NB4 (cell line): ENCODE data around the gene DLX2.

ENCODE experiments used
- POLR2A ChIP-seq: IDR thresholded peaks from 2 replicates; pipeline ENCODE4 v1.6.1; 2011; ENCODE audit warnings: mild to moderate bottlenecking; ENCODE audit not compliant: insufficient read length; ENCODE audit errors: extremely low read depth
- TF ChIP-seq, protein P1 (sequence below): IDR thresholded peaks from one replicate; pipeline ENCODE4 v1.5.1; 2012; ENCODE audit warnings: low read depth, low read length
- TF ChIP-seq, protein P2 (sequence below): IDR thresholded peaks from 2 replicates; pipeline ENCODE4 v1.6.1; 2011; ENCODE audit warnings: low read depth, low read length

DNA sequence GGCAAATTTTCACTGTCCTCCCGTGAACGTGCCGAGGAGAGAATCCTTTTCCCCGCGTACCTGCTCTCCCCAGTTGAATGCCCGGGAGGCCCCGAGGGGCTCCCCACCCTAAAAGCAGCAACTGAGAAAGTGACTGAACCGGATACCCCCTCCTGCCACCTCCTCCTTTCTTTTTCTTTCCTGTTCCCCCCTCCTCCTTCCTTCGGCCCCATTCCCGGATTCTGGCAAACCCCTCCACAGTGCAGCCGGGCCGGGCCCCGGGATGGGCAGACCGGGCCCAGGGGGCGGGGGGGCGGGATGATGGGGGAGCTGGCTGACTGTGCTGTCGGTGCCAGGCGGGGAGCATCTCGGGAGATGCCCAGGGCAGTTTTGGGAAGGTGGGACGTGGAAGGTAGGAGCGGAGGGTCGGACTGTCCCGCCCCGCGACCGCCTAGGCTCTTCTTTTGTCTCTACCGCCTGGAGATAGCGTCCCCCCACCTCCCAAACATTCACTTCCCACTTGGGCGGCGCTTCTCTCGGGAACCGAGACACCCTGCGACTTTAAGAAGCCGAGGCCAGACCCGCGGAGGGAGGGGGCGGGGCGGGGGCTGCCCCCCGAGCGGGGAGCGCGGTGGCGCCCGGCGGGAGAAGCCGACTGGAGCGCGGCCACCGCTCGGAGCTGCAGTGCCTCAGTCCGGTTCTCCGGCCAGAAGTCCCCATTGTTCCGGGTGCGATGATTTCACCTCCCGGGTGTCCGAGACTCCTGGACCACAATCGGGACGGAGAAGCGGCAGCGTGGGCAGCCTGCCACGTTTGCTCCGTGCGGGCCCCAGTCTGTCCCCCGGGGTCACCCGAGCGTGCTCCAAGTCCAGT lies 8.2 kb downstream of the DLX2 start:
- TF ChIP-seq, protein P1, sequence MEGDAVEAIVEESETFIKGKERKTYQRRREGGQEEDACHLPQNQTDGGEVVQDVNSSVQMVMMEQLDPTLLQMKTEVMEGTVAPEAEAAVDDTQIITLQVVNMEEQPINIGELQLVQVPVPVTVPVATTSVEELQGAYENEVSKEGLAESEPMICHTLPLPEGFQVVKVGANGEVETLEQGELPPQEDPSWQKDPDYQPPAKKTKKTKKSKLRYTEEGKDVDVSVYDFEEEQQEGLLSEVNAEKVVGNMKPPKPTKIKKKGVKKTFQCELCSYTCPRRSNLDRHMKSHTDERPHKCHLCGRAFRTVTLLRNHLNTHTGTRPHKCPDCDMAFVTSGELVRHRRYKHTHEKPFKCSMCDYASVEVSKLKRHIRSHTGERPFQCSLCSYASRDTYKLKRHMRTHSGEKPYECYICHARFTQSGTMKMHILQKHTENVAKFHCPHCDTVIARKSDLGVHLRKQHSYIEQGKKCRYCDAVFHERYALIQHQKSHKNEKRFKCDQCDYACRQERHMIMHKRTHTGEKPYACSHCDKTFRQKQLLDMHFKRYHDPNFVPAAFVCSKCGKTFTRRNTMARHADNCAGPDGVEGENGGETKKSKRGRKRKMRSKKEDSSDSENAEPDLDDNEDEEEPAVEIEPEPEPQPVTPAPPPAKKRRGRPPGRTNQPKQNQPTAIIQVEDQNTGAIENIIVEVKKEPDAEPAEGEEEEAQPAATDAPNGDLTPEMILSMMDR = no peak
- TF ChIP-seq, protein P2, sequence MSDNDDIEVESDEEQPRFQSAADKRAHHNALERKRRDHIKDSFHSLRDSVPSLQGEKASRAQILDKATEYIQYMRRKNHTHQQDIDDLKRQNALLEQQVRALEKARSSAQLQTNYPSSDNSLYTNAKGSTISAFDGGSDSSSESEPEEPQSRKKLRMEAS = no peak
- no peak for TF ChIP-seq POLR2A
